IPS DF 6.9 (cell line): Measurements from ENCODE around the gene NUDCD3.

Experiments
- DNase-seq: peaks from one replicate; pipeline ENCODE4 v3.0.0-alpha.2; 2013; ENCODE audit warnings: low read depth, low spot score
- H3K27ac ChIP-seq: one replicate; pipeline ENCODE4 v1.5.1; 2013; ENCODE audit warnings: low read length, control low read depth
- H3K27me3 ChIP-seq: 2 replicates; pipeline ENCODE4 v1.6.1; 2013; ENCODE audit warnings: mild to moderate bottlenecking, low read length; ENCODE audit not compliant: control insufficient read depth, insufficient read depth
- H3K36me3 ChIP-seq: 2 replicates; pipeline ENCODE4 v1.6.1; 2013; ENCODE audit warnings: low read length; ENCODE audit not compliant: control insufficient read depth, insufficient read depth
- H3K4me1 ChIP-seq: 2 replicates; pipeline ENCODE4 v1.6.1; 2013; ENCODE audit warnings: low read length; ENCODE audit not compliant: control insufficient read depth, insufficient read depth
- H3K4me3 ChIP-seq: 2 replicates; pipeline ENCODE4 v1.5.1; 2013; ENCODE audit warnings: mild to moderate bottlenecking, low read length
- H3K9me3 ChIP-seq: 2 replicates; pipeline ENCODE4 v1.6.1; 2013; ENCODE audit warnings: low read length, inconsistent platforms; ENCODE audit not compliant: control insufficient read depth, insufficient read depth
- WGBS: extraction: QIAGEN DNeasy Blood & Tissue Kit; methylation state at CpG from one replicate; pipeline ENCODE4 v1.1.7; 2013; ENCODE audit warnings: mixed read lengths, missing lambda C conversion rate; ENCODE audit not compliant: insufficient read length, insufficient coverage; 5-methylcytosine and 5-hydroxymethylcytosine counted together

Gene NUDCD3

DNA sequence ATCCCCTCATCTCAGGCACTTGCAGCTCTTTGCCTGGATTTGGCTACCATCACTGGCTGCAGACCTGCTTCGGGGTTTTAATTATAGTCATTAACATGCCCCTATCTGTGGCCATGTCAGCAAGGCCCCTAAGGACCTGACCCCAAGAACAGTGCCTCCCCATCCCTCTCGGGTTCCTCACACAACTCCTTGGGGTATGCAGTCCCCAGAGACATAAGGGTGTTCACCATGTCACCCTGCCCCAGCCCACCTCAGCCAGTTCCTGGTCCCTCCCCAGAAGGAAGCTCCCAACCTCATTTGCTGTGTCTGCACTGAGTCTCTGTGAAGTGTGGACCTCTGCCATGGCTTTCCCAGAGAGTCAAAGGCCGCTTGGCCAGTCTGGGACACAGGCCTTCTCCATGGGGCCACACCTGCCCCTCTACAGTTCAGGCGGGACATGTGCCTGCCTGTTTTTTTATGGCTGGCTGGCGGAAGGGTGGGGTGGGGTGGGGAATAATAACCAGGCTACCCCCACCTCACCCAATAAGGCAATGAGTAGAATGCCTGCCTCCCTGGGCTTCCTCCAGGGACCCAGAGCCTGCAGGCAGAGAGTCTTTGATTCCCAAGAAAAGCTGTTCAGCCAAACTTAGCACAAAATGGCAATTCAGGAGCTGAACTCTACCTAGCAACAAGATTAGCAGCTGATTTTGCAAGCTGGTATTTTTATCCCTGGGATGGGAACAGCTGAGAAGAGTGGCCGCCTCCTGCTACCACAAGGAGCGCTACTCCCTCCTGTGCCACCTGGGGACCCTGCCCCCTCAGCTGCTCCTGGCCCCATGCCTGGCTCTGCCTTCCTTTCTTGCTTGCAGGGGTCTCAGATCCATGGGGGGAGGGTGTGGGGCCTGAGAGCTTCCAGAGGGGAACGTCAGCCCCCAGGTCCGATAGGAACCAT is 141.3 kb downstream of the NUDCD3 start:
- H3K36me3 ChIP-seq = no peaks in the 10 kb centered on the region
- H3K27ac ChIP-seq = no peak overlapping the region
- no peaks in the 10 kb centered on the region for H3K9me3 ChIP-seq
- no CpG with 5 or more reads among the region's 9 CpGs for WGBS
- DNase-seq = no peak
- H3K4me1 ChIP-seq = no peaks in the 10 kb centered on the region
- H3K27me3 ChIP-seq = no peaks in the 10 kb centered on the region
- H3K4me3 ChIP-seq = no peak overlapping the region

DNA sequence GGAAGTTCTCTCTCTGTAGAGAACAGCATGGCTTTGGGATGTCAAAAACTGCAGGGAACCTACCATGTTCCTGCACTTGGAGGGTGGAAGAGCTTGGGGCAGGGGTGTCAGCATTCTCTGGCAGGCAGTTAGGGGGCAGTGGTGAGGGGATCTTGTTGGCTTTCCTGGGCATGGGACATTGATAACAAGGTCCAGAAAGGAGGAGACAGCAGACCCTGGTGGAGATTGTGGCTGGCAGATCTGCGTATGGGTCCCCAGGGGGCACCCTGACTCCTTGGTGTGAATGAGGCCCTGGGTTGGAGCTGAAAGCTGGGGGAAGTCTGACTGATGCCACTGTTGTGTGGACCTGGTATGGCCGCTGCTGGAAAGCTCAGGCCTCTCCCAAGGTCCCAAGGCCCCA is 142.2 kb downstream of the NUDCD3 start:
- Histone ChIP-seq H3K36me3 (no peaks in the 10 kb centered on the region), H3K4me1 (no peaks in the 10 kb centered on the region), H3K4me3 (no peak overlapping the region), H3K27me3 (no peaks in the 10 kb centered on the region), H3K9me3 (no peaks in the 10 kb centered on the region), H3K27ac (no peak overlapping the region)
- peak; percentile 41 for DNase-seq
- no CpG with 5 or more reads among the region's 2 CpGs for WGBS

DNA sequence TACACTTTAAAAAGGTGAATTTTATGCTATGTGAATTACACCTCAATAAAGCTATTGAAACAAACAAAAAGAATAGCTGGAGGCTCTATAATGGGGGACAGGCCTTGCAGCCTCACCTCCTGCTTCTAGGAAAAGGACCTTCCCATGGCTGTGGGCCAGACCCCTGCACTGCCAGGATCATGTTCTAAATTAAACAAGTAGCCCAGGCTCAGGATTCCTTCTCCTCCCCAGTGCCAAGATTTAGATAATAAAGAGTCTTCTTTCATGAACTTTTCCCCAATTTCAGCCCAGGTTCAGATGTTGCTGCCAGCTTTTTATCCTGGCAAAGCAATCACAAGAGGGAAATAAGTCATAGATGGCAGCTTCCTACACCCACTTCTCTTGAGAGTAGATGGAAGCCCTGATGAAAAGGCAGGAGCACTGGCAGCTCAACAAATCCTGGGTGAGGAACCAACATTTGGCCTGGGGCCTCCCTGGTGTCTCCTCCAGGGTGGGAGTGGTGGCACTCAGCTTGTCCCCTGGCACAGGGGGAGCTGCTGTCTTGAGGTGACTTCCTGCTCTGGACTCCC is 142.8 kb downstream of the NUDCD3 start:
- no peak for DNase-seq
- no peak overlapping the region for H3K4me3 ChIP-seq
- H3K36me3 ChIP-seq = no peaks in the 10 kb centered on the region
- no peak overlapping the region for H3K27ac ChIP-seq
- H3K9me3 ChIP-seq = no peaks in the 10 kb centered on the region; the same call in 1 of the 2 replicates
- H3K27me3 ChIP-seq = no peaks in the 10 kb centered on the region
- no peaks in the 10 kb centered on the region for H3K4me1 ChIP-seq

DNA sequence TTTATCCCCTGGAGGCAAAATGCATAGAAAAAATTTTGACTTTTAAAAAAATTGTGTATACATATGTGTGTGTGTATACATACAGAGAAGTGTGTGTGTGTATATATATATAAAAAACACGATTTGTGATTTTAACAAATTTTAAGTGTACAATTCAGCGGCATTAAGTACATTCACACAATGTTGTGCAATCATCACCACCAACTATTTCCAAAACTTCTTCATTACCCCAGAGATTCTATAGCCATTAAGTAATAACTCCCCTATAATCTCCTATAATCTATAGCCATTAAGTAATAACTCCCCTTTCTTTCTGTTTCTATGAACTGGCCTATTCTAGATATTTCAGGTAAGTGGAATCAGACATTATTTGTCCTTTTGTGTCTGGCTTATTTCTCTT is 144.4 kb downstream of the NUDCD3 start:
- Histone ChIP-seq H3K4me3 (no peak overlapping the region), H3K9me3 (no peaks in the 10 kb centered on the region; the same call in 1 of the 2 replicates), H3K4me1 (no peaks in the 10 kb centered on the region), H3K27ac (no peak overlapping the region), H3K27me3 (no peaks in the 10 kb centered on the region), H3K36me3 (no peaks in the 10 kb centered on the region)
- no peak for DNase-seq
- WGBS = no CpG with 5 or more reads among the region's 2 CpGs

DNA sequence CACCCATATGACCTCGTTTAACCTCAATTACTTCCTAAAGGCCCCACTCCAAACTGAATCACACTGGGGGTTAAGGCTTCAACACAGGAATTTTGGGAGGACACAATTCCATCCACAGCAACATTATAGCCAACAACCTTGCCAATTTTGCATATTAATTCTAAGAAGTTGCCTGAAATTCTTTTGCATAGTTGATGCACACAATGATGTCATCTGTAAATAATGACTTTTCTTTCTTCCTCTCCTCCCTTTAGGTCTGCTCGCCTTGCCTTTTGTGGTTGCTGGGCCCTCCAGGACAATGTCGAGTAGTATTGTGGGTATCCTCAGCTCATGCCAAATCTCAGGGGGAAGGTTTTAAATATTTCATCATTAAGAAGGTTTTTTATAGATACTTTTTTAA is 149.1 kb downstream of the NUDCD3 start:
- Histone ChIP-seq H3K4me3 (no peak overlapping the region), H3K4me1 (no peaks in the 10 kb centered on the region), H3K27ac (no peak overlapping the region), H3K27me3 (no peaks in the 10 kb centered on the region), H3K36me3 (no peaks in the 10 kb centered on the region), H3K9me3 (no peaks in the 10 kb centered on the region; the same call in 1 of the 2 replicates)
- no peak for DNase-seq
- WGBS = no CpG with 5 or more reads among the region's 3 CpGs

DNA sequence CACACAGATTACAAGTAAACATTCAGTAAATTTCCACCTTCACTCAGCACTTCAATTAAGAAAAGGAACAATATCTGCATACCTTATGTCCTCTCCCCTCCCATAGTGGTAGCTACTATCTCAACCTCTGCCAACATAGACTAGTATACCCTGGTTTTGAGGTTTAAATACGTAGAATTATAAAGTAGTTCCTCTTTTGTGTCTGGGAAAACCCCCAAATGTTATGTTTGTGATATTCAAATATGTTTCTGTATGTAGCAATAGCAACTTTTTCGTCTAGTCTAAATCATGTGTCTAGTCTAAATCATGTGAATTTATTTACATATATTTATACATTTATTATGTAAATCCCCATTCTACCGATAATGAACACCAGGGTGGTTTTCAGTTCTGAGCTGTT is 151.9 kb downstream of the NUDCD3 start:
- Histone ChIP-seq H3K27ac (no peak overlapping the region), H3K4me1 (no peaks in the 10 kb centered on the region), H3K4me3 (no peak overlapping the region), H3K27me3 (no peaks in the 10 kb centered on the region), H3K9me3 (no peaks in the 10 kb centered on the region; the same call in 1 of the 2 replicates), H3K36me3 (no peaks in the 10 kb centered on the region)
- no CpG with 5 or more reads among the region's 3 CpGs for WGBS
- no peak for DNase-seq

DNA sequence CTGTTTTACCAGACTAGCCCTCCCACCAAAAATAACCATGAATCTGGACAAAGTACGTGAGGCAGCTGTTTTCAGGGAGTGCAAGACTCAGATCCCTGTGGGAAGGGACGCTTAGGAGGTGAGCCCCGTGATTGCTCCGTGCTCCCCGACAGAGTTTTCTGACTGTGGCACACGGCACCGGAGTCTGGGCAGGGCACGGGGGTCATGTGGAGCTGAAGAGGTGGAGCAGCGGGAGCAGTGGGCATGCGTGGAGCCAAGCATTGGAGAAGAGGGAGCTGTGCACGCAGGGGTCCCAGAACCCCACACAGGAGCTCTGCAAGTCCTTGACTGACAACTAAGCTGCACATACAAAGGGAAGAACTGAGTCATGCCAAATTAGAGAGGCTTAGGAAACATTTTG is 154.0 kb downstream of the NUDCD3 start:
- Histone ChIP-seq H3K4me1 (no peaks in the 10 kb centered on the region), H3K27me3 (no peaks in the 10 kb centered on the region), H3K4me3 (no peak overlapping the region), H3K9me3 (no peaks in the 10 kb centered on the region), H3K27ac (no peak overlapping the region), H3K36me3 (no peaks in the 10 kb centered on the region)
- no CpG with 5 or more reads among the region's 11 CpGs for WGBS
- no peak for DNase-seq

DNA sequence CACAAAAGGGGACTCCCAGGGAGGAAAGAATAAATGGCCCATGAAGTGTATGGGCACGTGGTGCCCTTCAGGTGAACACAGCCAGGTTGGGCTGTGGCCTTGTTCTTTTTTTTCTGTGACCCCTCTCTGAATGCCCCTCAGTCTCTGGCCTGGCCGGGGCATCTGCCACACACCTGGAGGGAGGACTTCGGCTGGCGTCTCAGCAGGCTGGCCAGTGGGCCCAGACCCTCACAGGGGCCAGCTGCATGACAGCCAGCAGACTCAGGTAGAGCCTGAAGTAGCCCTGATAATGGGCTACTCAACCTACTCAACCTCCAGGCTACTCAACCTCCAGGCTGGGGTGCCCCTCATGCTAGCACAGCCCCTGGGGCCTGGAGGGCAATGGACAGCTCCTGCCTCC is 155.3 kb downstream of the NUDCD3 start:
- no peaks in the 10 kb centered on the region for H3K9me3 ChIP-seq
- H3K4me1 ChIP-seq = no peaks in the 10 kb centered on the region
- no CpG with 5 or more reads among the region's 4 CpGs for WGBS
- H3K4me3 ChIP-seq = no peak overlapping the region
- no peak overlapping the region for H3K27ac ChIP-seq
- H3K36me3 ChIP-seq = no peaks in the 10 kb centered on the region
- H3K27me3 ChIP-seq = no peaks in the 10 kb centered on the region
- no peak for DNase-seq

DNA sequence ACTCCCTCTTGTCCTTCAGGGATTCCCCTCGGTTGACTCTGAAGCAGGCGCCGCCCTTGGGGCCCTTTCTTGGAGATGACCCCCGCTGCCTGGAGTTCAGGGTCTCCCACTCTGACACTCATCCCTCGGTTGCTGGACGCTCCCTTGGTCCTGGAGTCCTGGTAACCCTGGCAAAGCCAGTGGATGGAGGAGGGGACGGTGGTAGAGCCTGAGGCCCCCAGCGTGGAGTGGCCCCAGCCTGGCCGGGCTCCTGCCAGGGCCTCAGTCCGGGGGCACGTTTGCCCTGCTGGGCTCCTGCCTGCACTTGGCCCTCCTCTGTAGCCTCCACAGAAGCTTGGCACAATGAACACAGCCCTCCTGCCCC is 155.7 kb downstream of the NUDCD3 start:
- DNase-seq = no peak
- Histone ChIP-seq H3K36me3 (no peaks in the 10 kb centered on the region), H3K27ac (no peak overlapping the region), H3K4me1 (no peaks in the 10 kb centered on the region), H3K9me3 (no peaks in the 10 kb centered on the region), H3K4me3 (no peak overlapping the region), H3K27me3 (no peaks in the 10 kb centered on the region)
- no CpG with 5 or more reads among the region's 11 CpGs for WGBS

DNA sequence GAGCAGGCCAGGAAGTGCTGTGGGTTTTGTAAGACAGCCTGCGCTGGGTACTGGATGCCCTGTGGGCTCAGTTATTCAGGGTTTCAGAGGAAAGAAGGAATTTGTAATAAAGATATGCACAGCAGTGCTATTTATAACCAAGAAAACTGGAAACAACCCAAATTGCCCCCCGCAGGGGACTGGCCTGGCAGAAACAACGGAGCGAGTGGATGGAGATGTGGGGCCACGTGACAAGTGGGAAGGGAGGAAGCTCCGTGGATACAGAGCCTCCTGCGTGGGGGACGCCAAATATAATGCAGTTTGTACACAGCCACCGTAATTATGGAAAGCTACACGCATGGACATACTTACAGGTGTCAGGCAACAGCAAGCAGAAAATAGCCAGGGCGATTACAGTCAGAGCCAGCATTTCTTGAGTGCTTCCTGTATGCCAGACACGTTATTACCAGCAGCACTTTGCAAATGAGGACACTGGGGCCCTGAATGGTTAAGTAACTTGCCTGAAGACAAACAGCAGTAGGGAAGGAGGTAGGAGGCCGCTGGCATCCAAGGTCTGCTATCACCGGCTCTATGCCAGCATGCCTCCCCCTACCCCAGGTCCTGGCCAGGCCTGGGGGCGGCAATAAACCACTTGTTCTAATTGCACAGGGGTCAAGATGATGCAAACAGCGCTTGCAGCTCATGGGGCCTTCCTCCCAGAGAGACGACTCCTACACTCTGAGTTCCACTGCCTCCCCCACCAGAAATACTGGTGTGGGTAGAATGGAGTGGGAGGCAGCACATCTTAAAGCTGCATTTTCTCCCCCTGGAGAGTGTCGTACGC is 156.3 kb downstream of the NUDCD3 start:
- H3K36me3 ChIP-seq = no peaks in the 10 kb centered on the region
- H3K4me1 ChIP-seq = no peaks in the 10 kb centered on the region
- no peaks in the 10 kb centered on the region for H3K27me3 ChIP-seq
- H3K27ac ChIP-seq = no peak overlapping the region
- no peak for DNase-seq
- H3K4me3 ChIP-seq = no peak overlapping the region
- no CpG with 5 or more reads among the region's 19 CpGs for WGBS
- no peaks in the 10 kb centered on the region for H3K9me3 ChIP-seq
